ENCODE data around the gene FURIN. TPM values are rescaled to one million over a fixed set of nuclear protein-coding genes. Genes with fewer than 3 reads are reported as not detected.

Gene FURIN
- polyA plus RNA-seq, 1 of the 3 experiments (the other 2 are of a cell fraction): 40.8 TPM

DNA sequence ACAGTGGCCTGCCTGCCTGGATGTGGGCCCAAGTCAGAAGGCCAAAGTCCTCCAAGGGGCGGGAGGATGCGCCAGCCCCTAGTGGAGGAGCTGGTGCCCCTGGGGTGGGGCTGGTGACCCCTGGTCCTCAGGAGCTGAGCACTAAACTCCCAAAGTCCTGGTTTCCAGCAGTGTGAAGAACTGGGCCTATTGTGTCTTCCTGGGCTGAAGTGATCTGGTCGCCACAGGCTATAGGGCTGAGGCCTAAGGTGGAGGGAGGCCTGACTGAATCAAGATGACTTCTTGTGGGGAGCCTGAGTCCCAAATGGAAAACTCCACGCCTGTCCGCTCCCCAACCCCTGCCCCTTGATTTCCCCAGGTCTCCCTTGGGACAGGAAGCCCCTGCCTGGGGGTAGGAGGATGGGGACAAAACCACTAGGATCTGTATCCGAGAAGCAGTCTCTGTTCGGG, 15.2 kb downstream of the FURIN start:
- Histone ChIP-seq H3K27me3 (ENCODE audit: insufficient read depth) (no peaks in the 10 kb centered on the region), H3K27ac (ENCODE audit: low read depth in 2 of 2, low read length in 1 of 2) (peak overlapping the region in 1 of 2 experiments; percentile 62; a peak in 1 of 4 replicates), H3K9me2 (no peaks in the 10 kb centered on the region), H3K79me2 (ENCODE audit: insufficient read depth) (no peaks in the 10 kb centered on the region), H3K4me1 (ENCODE audit: control insufficient read depth in 1 of 2, insufficient read depth in 2 of 2, low read depth in 1 of 2, low read length in 1 of 2) (peaks cover 0 to 14% of the 10 kb centered on the region in 2 experiments; a peak in 1 of 4 replicates), H2AFZ (ENCODE audit: low read depth) (no peak overlapping the region), H3K4me2 (no peak overlapping the region), H3K9ac (no peak overlapping the region), H3F3A (replicated peaks; ENCODE audit: insufficient read depth) (peaks cover 9% of the 10 kb centered on the region), H3K36me3 (replicated peaks in 1 of 2; ENCODE audit: control insufficient read depth in 1 of 2, insufficient read depth in 2 of 2, low read length in 1 of 2) (peaks cover 5 to 37% of the 10 kb centered on the region in 2 experiments), H4K20me1 (ENCODE audit: insufficient read depth) (no peaks in the 10 kb centered on the region), H3K4me3 (ENCODE audit: low read depth in 2 of 2, low read length in 1 of 2) (no peak overlapping the region), H3K9me3 (no peaks in the 10 kb centered on the region)
- 89% methylated on average over 3 of the region's 7 CpGs for WGBS (ENCODE audit: low lambda C conversion rate)
- no peak for DNase-seq
- POLR2A ChIA-PET: interaction anchor here (1.3 kb wide), 1 partner anchor 19 kb away, joined by 3 read pairs; the partner anchor contains the start of gene MAN2A2
- no peak for TF ChIP-seq USF2 (IDR thresholded peaks at IDR 0.05; ENCODE audit: borderline replicate concordance, low read depth, low read length)
- TF ChIP-seq SMC3 (IDR thresholded peaks at IDR 0.05; ENCODE audit: low read depth, low read length): no peak
- TF ChIP-seq FOSL2 (IDR thresholded peaks at IDR 0.05; ENCODE audit: borderline replicate concordance, low read depth): no peak
- TF ChIP-seq TAF1 (IDR thresholded peaks at IDR 0.05; ENCODE audit: borderline replicate concordance, low read depth, low read length): no peak
- TF ChIP-seq, protein P1, sequence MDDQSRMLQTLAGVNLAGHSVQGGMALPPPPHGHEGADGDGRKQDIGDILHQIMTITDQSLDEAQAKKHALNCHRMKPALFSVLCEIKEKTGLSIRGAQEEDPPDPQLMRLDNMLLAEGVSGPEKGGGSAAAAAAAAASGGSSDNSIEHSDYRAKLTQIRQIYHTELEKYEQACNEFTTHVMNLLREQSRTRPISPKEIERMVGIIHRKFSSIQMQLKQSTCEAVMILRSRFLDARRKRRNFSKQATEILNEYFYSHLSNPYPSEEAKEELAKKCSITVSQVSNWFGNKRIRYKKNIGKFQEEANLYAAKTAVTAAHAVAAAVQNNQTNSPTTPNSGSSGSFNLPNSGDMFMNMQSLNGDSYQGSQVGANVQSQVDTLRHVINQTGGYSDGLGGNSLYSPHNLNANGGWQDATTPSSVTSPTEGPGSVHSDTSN (IDR thresholded peaks at IDR 0.05): no peak
- TF ChIP-seq POLR2AphosphoS5 (IDR thresholded peaks at IDR 0.05; ENCODE audit: low read depth, low read length): no peak
- no peak for TF ChIP-seq EP300 (IDR thresholded peaks at IDR 0.05; ENCODE audit: borderline replicate concordance in 1 of 2, low read depth in 1 of 2, low read length in 1 of 2)
- TF ChIP-seq RXRA (IDR thresholded peaks at IDR 0.05; ENCODE audit: borderline replicate concordance, low read depth): no peak
- TF ChIP-seq GATA2 (CRISPR knock-in tag; IDR thresholded peaks at IDR 0.05): no peak
- no peak for TF ChIP-seq MAX (IDR thresholded peaks at IDR 0.05; ENCODE audit: low read depth)
- TF ChIP-seq FOXM1 (IDR thresholded peaks at IDR 0.05; ENCODE audit: low read depth): no peak
- no peak for TF ChIP-seq REST (IDR thresholded peaks at IDR 0.05; ENCODE audit: low read depth, low read length)
- TF ChIP-seq TCF12 (IDR thresholded peaks at IDR 0.05): no peak
- TF ChIP-seq JUND (IDR thresholded peaks at IDR 0.05): no peak
- TF ChIP-seq FOXJ3 (CRISPR knock-in tag; IDR thresholded peaks at IDR 0.05): no peak
- no peak for TF ChIP-seq CHD2 (IDR thresholded peaks at IDR 0.05; ENCODE audit: low read length, partially characterized antibody)
- no peak for TF ChIP-seq RFX5 (IDR thresholded peaks at IDR 0.05; ENCODE audit: low read length)
- TF ChIP-seq MEF2A (IDR thresholded peaks at IDR 0.05; ENCODE audit: borderline replicate concordance, low read depth): no peak
- no peak for TF ChIP-seq NRF1 (IDR thresholded peaks at IDR 0.05; ENCODE audit: low read depth, low read length)
- no peak for TF ChIP-seq RCOR1 (IDR thresholded peaks at IDR 0.05; ENCODE audit: low read length)
- CTCF ChIA-PET: interaction anchor here (1.2 to 5.6 kb wide), 4 partner anchors 13 to 564 kb away, joined by 3 to 55 read pairs (median 17); no protein-coding TSS in a partner anchor
